Measurements from ENCODE around the gene PCDHA4.

DNA sequence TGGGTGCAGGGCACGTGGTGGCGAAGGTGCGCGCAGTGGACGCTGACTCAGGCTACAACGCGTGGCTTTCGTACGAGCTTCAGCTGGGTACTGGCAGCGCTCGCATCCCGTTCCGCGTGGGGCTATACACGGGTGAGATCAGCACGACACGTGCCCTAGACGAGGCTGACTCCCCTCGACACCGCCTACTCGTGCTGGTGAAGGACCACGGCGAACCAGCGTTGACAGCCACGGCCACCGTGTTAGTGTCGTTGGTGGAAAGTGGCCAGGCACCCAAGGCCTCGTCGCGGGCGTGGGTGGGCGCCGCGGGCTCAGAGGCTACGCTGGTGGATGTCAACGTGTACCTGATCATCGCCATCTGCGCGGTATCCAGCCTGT lies 10.2 kb upstream of the PCDHA4 start:
- TF ChIP-seq, protein P1, sequence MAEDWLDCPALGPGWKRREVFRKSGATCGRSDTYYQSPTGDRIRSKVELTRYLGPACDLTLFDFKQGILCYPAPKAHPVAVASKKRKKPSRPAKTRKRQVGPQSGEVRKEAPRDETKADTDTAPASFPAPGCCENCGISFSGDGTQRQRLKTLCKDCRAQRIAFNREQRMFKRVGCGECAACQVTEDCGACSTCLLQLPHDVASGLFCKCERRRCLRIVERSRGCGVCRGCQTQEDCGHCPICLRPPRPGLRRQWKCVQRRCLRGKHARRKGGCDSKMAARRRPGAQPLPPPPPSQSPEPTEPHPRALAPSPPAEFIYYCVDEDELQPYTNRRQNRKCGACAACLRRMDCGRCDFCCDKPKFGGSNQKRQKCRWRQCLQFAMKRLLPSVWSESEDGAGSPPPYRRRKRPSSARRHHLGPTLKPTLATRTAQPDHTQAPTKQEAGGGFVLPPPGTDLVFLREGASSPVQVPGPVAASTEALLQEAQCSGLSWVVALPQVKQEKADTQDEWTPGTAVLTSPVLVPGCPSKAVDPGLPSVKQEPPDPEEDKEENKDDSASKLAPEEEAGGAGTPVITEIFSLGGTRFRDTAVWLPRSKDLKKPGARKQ (CRISPR knock-in tag; IDR thresholded peaks at IDR 0.05), result no peak
- no peak for TF ChIP-seq ZZZ3 (IDR thresholded peaks at IDR 0.05)
- TF ChIP-seq POLR2AphosphoS2 (IDR thresholded peaks at IDR 0.05; ENCODE audit: low read length), result no peak
- TF ChIP-seq, protein P2, sequence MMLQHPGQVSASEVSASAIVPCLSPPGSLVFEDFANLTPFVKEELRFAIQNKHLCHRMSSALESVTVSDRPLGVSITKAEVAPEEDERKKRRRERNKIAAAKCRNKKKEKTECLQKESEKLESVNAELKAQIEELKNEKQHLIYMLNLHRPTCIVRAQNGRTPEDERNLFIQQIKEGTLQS (IDR thresholded peaks at IDR 0.05), result no peak
- TF ChIP-seq, protein P2 (CRISPR knock-in tag; conservative IDR thresholded peaks at IDR 0.05), result no peak

All from K562 (cell line).